IMR-90 (cell line): ENCODE measurements around the gene THPO. TPM values are rescaled to one million over a fixed set of nuclear protein-coding genes. Genes with fewer than 3 reads are reported as not detected.

ENCODE experiments used
- ATAC-seq: fragments of 200-7000 bp; cut with Tn5 transposase; 2 replicates; pipeline ENCODE4 v1.9.1; 2020; ENCODE audit warnings: low read depth, mild to moderate bottlenecking, moderate library complexity
- BruUV-seq: library from RNA; stranded (reverse); fragments of 400-500 nt; replicated peaks from 2 replicates; lab custom pipeline; 2021; lab: Mats Ljungman, UMichigan
- CTCF ChIA-PET: fragments of 300-600 bp; formaldehyde crosslinking; extraction: SDS; loops from one replicate; lab custom pipeline; 2021; ENCODE audit warnings: antibody characterized with exemption; lab: Yijun Ruan, JAX
- POLR2A ChIA-PET: fragments of 300-600 bp; sonication (Branson Sonifier 250); formaldehyde crosslinking; loops from one replicate; lab custom pipeline; 2022; ENCODE audit warnings: antibody characterized with exemption; ENCODE audit not compliant: unreplicated experiment; lab: Charles Lee
- DNase-seq: peaks from one replicate; pipeline ENCODE4 v3.0.0; 2013
- H2AFZ ChIP-seq: replicated peaks from 2 replicates; pipeline ENCODE3; 2013; ENCODE audit warnings: low read length, mild to moderate bottlenecking; ENCODE audit not compliant: poor library complexity
- H2AK5ac ChIP-seq: 2 replicates; pipeline ENCODE4 v1.6.1; 2013; ENCODE audit warnings: low read depth, low read length, inconsistent platforms
- H2AK9ac ChIP-seq: replicated peaks from 2 replicates; pipeline ENCODE3; 2013; ENCODE audit warnings: mild to moderate bottlenecking, low read depth, low read length, moderate library complexity; ENCODE audit not compliant: poor library complexity
- H2BK120ac ChIP-seq: 2 replicates; pipeline ENCODE4 v1.6.1; 2013; ENCODE audit warnings: low read depth, low read length, inconsistent platforms
- H2BK15ac ChIP-seq: 3 replicates; pipeline ENCODE4 v1.6.1; 2013; ENCODE audit warnings: low read depth, low read length, inconsistent platforms
- H2BK20ac ChIP-seq: 2 replicates; pipeline ENCODE4 v1.6.1; 2013; ENCODE audit warnings: low read depth, mild to moderate bottlenecking, inconsistent platforms, low read length, moderate library complexity
- H2BK5ac ChIP-seq: 2 replicates; pipeline ENCODE4 v1.6.1; 2013; ENCODE audit warnings: mild to moderate bottlenecking, low read depth, low read length, inconsistent platforms; ENCODE audit not compliant: poor library complexity, severe bottlenecking
- H3K14ac ChIP-seq: replicated peaks from 2 replicates; pipeline ENCODE4 v1.6.1; 2013; ENCODE audit warnings: low read depth, low read length, inconsistent platforms
- H3K18ac ChIP-seq: 2 replicates; pipeline ENCODE4 v1.6.1; 2013; ENCODE audit warnings: low read depth, low read length, control low read depth
- H3K23ac ChIP-seq: 2 replicates; pipeline ENCODE4 v1.6.1; 2013; ENCODE audit warnings: low read depth, low read length, inconsistent platforms
- H3K27ac ChIP-seq: 2 replicates; pipeline ENCODE4 v1.5.1; 2013; ENCODE audit warnings: mild to moderate bottlenecking, control low read depth, low read length; ENCODE audit not compliant: insufficient read depth
- H3K27me3 ChIP-seq: 2 replicates; pipeline ENCODE4 v1.6.1; 2013; ENCODE audit warnings: low read length; ENCODE audit not compliant: control insufficient read depth, insufficient read depth
- H3K36me3 ChIP-seq: 2 replicates; pipeline ENCODE4 v1.6.1; 2013; ENCODE audit warnings: low read length, mixed read lengths; ENCODE audit not compliant: control insufficient read depth, insufficient read depth
- H3K4ac ChIP-seq: 2 replicates; pipeline ENCODE4 v1.6.1; 2013; ENCODE audit warnings: low read depth, low read length, inconsistent platforms
- H3K4me1 ChIP-seq: 2 replicates; pipeline ENCODE4 v1.6.1; 2013; ENCODE audit warnings: low read length, mixed read lengths; ENCODE audit not compliant: control insufficient read depth, insufficient read depth
- H3K4me2 ChIP-seq: 2 replicates; pipeline ENCODE4 v1.6.1; 2013; ENCODE audit warnings: low read depth, mild to moderate bottlenecking, control low read depth, low read length, moderate library complexity
- H3K4me3 ChIP-seq: 2 replicates; pipeline ENCODE4 v1.5.1; 2013; ENCODE audit warnings: low read depth, mild to moderate bottlenecking, control low read depth, low read length, moderate library complexity; ENCODE audit not compliant: insufficient read depth
- H3K56ac ChIP-seq: 2 replicates; pipeline ENCODE4 v1.6.1; 2013; ENCODE audit warnings: low read length, inconsistent platforms; ENCODE audit not compliant: insufficient read depth; ENCODE audit errors: extremely low read depth
- H3K79me1 ChIP-seq, 2 experiments: 2 replicates each; pipeline ENCODE4 v1.6.1; 2013; ENCODE audit warnings: low read length in 2 of 2, inconsistent platforms in 1 of 2, low read depth in 1 of 2
- H3K9ac ChIP-seq: 2 replicates; pipeline ENCODE4 v1.6.1; 2013; ENCODE audit warnings: low read depth, low read length, control low read depth
- H3K9me1 ChIP-seq: 2 replicates; pipeline ENCODE4 v1.6.1; 2013; ENCODE audit warnings: low read length, inconsistent platforms; ENCODE audit not compliant: insufficient read depth
- H3K9me3 ChIP-seq: 2 replicates; pipeline ENCODE4 v1.6.1; 2013; ENCODE audit warnings: low read length; ENCODE audit not compliant: control insufficient read depth, insufficient read depth
- H4K20me1 ChIP-seq: 2 replicates; pipeline ENCODE4 v1.6.1; 2013; ENCODE audit warnings: low read length, inconsistent platforms; ENCODE audit not compliant: insufficient read depth
- H4K5ac ChIP-seq: 2 replicates; pipeline ENCODE4 v1.6.1; 2013; ENCODE audit warnings: mild to moderate bottlenecking, low read depth, low read length, control low read depth
- H4K8ac ChIP-seq, 2 experiments: 2 replicates each; pipeline ENCODE4 v1.6.1; 2013; ENCODE audit warnings: low read depth in 2 of 2, low read length in 2 of 2, control low read depth in 1 of 2, inconsistent platforms in 1 of 2
- H4K91ac ChIP-seq: 2 replicates; pipeline ENCODE4 v1.6.1; 2013; ENCODE audit warnings: low read depth, low read length, inconsistent platforms; ENCODE audit not compliant: insufficient read depth
- CEBPB ChIP-seq: IDR thresholded peaks from 2 replicates; pipeline ENCODE4 v1.6.1; 2012; ENCODE audit warnings: low read depth, low read length, improper control_type of control experiment
- MAFK ChIP-seq: IDR thresholded peaks from 2 replicates; pipeline ENCODE4 v1.6.1; 2012; ENCODE audit warnings: low read depth, low read length, improper control_type of control experiment
- MXI1 ChIP-seq: IDR thresholded peaks from 2 replicates; pipeline ENCODE4 v1.6.1; 2012; ENCODE audit warnings: low read depth, mild to moderate bottlenecking, low read length, moderate library complexity, borderline replicate concordance
- WGBS, 2 experiments: methylation state at CpG; one replicate each; pipeline versions ENCODE4 v1.1.5 to v1.1.7; 2013; ENCODE audit warnings: missing lambda C conversion rate in 2 of 2; ENCODE audit not compliant: insufficient read length in 1 of 2; ENCODE audit errors: extremely low coverage in 2 of 2; 5-methylcytosine and 5-hydroxymethylcytosine counted together
- dilution Hi-C: fragments of 300-500 bp; cut with HindIII; formaldehyde crosslinking; loops from one replicate; pipeline ENCODE4 v1.14.3; 2018; ENCODE audit warnings: low sequenced_read_pairs; ENCODE audit not compliant: unreplicated experiment
- in situ Hi-C: fragments of 300-500 bp; cut with MboI; formaldehyde crosslinking; loops from 3 replicates; pipeline ENCODE4 v1.14.3; 2019; ENCODE audit warnings: low sequenced_read_pairs, inconsistent platforms, mixed read lengths
- intact Hi-C: fragments of 100-400 bp; cut with micrococcal nuclease; formaldehyde crosslinking; loops from 2 replicates; pipeline ENCODE4 v1.10.0; 2022
- polyA plus RNA-seq, 3 experiments: library from polyadenylated mRNA; depleted of rRNA; stranded (reverse); fragments of >200 nt; gene quantifications; 2 replicates each; pipeline ENCODE4 v1.2.3, GENCODE V29; 2012; ENCODE audit warnings: low replicate concordance in 1 of 3
- total RNA-seq: library from RNA; depleted of rRNA; stranded (reverse); fragments of >200 nt; gene quantifications from 2 replicates; pipeline ENCODE4 v1.2.3, GENCODE V29; 2012
- TF ChIP-seq, protein P1 (sequence below): fragments of 150-350 bp; IDR thresholded peaks from 2 replicates; pipeline ENCODE4 v1.6.1; 2016; ENCODE audit warnings: low read depth, mild to moderate bottlenecking, low read length, moderate library complexity, borderline replicate concordance

Gene THPO
- total and polyA plus RNA-seq, 2 of the 4 experiments (the other 2 are of a cell fraction): not detected

DNA sequence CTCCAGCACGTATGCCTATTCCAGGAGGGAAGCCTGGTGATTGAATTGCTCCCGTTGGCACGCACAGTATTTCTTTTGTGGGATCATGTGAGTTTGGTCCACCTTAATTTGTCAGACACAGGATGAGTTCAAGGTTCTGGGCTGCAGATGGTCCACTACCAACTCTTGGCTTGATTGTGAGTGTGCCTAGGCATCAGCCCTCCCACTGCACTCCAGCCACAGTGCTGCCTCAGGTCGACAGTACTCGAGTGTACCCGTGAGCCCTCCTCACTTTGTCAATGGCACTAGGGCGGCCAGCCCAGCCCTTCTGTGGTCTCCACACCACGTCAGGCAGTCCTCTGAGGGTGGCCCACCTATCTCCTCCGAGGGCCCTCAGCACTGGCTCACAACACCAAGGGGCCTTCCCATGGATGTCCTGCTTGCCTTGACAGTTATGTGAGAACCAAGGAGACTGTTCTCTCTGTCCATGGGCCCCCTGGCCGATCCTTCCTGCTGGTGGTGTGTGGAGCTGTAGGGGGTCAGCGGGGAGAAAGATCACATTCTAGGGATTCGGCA, 32.0 kb upstream of the THPO start:
- intact Hi-C loops (no loop called here), dilution Hi-C loops (no loop called here), in situ Hi-C loops (no loop called here)
- Histone ChIP-seq H3K14ac (no peak overlapping the region), H4K91ac (no peak overlapping the region), H3K18ac (no peak overlapping the region), H2BK120ac (no peak overlapping the region), H2AK9ac (no peak overlapping the region), H3K27me3 (peaks cover 43% of the 10 kb centered on the region), H3K9me3 (peaks cover 3% of the 10 kb centered on the region; the same call in 1 of the 2 replicates), H2BK15ac (no peak overlapping the region), H4K5ac (no peak overlapping the region), H4K20me1 (no peaks in the 10 kb centered on the region), H3K9ac (no peak overlapping the region), H3K36me3 (no peaks in the 10 kb centered on the region), H2BK5ac (no peak overlapping the region), H3K4me1 (no peaks in the 10 kb centered on the region), H3K79me1 (no peaks in the 10 kb centered on the region), H2AK5ac (no peak overlapping the region), H3K27ac (no peak overlapping the region), H2AFZ (no peak overlapping the region), H3K56ac (no peak overlapping the region), H3K4ac (no peak overlapping the region), H2BK20ac (no peak overlapping the region), H3K23ac (no peak overlapping the region), H3K4me2 (no peak overlapping the region), H3K4me3 (no peak overlapping the region), H4K8ac (no peak overlapping the region), H3K9me1 (no peaks in the 10 kb centered on the region)
- DNase-seq: no peak
- no CpG with 5 or more reads among the region's 12 CpGs for WGBS, 2 experiments
- TF ChIP-seq MXI1 (no peak), MAFK (no peak), CEBPB (no peak)
- TF ChIP-seq, protein P1, sequence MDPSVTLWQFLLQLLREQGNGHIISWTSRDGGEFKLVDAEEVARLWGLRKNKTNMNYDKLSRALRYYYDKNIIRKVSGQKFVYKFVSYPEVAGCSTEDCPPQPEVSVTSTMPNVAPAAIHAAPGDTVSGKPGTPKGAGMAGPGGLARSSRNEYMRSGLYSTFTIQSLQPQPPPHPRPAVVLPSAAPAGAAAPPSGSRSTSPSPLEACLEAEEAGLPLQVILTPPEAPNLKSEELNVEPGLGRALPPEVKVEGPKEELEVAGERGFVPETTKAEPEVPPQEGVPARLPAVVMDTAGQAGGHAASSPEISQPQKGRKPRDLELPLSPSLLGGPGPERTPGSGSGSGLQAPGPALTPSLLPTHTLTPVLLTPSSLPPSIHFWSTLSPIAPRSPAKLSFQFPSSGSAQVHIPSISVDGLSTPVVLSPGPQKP: no peak
- ChIA-PET CTCF (interaction anchor here (0.6 to 0.8 kb wide), 2 partner anchors 14 to 62 kb away, joined by 3 to 6 read pairs; no protein-coding TSS in a partner anchor), POLR2A (no interaction called here)
- no peak for ATAC-seq
- BruUV-seq: no TSS peak
